Measurements from ENCODE around the gene DYNC1LI2.

GRCh38 chr16:66687906-66688625, 63.3 kb downstream of the DYNC1LI2 start:
- no peak for TF ChIP-seq CTCF (IDR thresholded peaks at IDR 0.05; ENCODE audit: low read depth, low read length, poor library complexity, severe bottlenecking)
- no peak for TF ChIP-seq EZH2phosphoT487 (IDR thresholded peaks at IDR 0.05; ENCODE audit: borderline replicate concordance, low read length)
